Melanocyte of skin (primary cell): ENCODE measurements around the gene RFX1. TPM values are rescaled to one million over a fixed set of nuclear protein-coding genes. Genes with fewer than 3 reads are reported as not detected.

Experiments
- total RNA-seq, 2 donors: library from RNA; depleted of rRNA; stranded (reverse); fragments of >200 nt; gene quantifications; 2 replicates each; pipeline ENCODE4 v1.2.3, GENCODE V29; 2012

Gene RFX1
- 1 to 10 TPM; 2.4 to 3.0 TPM for total RNA-seq

GRCh38 chr19:14006085-14006765, at the start of gene RFX1:
RFX1 (minus strand) TSS chr19:14006320; CDS start chr19:13993843, 12,477 bp downstream.

GRCh38 chr19:14031719-14032480, 25.8 kb upstream of the RFX1 start, which contains the start of gene IL27RA:
IL27RA (plus strand) TSS chr19:14031762; CDS start chr19:14031873, 111 bp downstream.

GRCh38 chr19:14027856-14028450, 21.8 kb upstream of the RFX1 start, which contains the start of gene RLN3:
RLN3 (plus strand) TSS chr19:14028148; CDS start chr19:14028205, 57 bp downstream.

GRCh38 chr19:13952154-13952930, 53.8 kb downstream of the RFX1 start, which contains the start of gene DCAF15:
DCAF15 (plus strand) TSS chr19:13952509; CDS start chr19:13952513, 4 bp downstream.

GRCh38 chr19:13938301-13939064, 67.6 kb downstream of the RFX1 start, which contains the start of gene PODNL1:
PODNL1 (minus strand) TSS chr19:13938417; CDS start chr19:13938181, 236 bp downstream.

Other genes with a start within 250 kb of the RFX1 start
- 10 to 100 TPM; 36.8 to 37.6 TPM for gene MRI1, start 241.8 kb downstream of the RFX1 start, total RNA-seq
- gene C19orf53, start 231.9 kb downstream of the RFX1 start, total RNA-seq, result 10 to 100 TPM; 54.7 to 64.6 TPM
- gene ZSWIM4, start 210.9 kb downstream of the RFX1 start, total RNA-seq, result 1 to 10 TPM; 3.3 to 3.4 TPM
- not detected for gene NANOS3, start 129.2 kb downstream of the RFX1 start, total RNA-seq
- 1 to 10 TPM in 1 of 2 donors, under 1 TPM in 1; 1.00 to 1.4 TPM for gene BRME1, start 100.2 kb downstream of the RFX1 start, total RNA-seq
- gene CC2D1A, start 100.1 kb downstream of the RFX1 start, total RNA-seq, result 10 to 100 TPM; 14.3 to 19.3 TPM
- under 1 TPM; under 0.01 to 0.33 TPM for gene PODNL1, start 67.9 kb downstream of the RFX1 start, total RNA-seq
- 10 to 100 TPM; 12.4 to 16.3 TPM for gene DCAF15, start 53.8 kb downstream of the RFX1 start, total RNA-seq
- not detected for gene RLN3, start 21.8 kb upstream of the RFX1 start, total RNA-seq
- 1 to 10 TPM; 4.7 to 4.8 TPM for gene IL27RA, start 25.4 kb upstream of the RFX1 start, total RNA-seq
- gene PALM3, start 55.8 kb upstream of the RFX1 start, total RNA-seq, result under 1 TPM; under 0.01 to 0.33 TPM
- gene MISP3, start 66.5 kb upstream of the RFX1 start, total RNA-seq, result under 1 TPM in 1 of 2 donors, not detected in 1; 0.69 TPM
- gene C19orf67, start 79.5 kb upstream of the RFX1 start, total RNA-seq, result not detected
- 10 to 100 TPM in 1 of 2 donors, 1 to 10 TPM in 1; 7.6 to 16.3 TPM for gene SAMD1, start 84.4 kb upstream of the RFX1 start, total RNA-seq
- gene PRKACA, start 111.4 kb upstream of the RFX1 start, total RNA-seq, result 10 to 100 TPM; 41.6 to 54.0 TPM
- gene ASF1B, start 130.3 kb upstream of the RFX1 start, total RNA-seq, result 10 to 100 TPM; 12.4 to 33.0 TPM
- 1 to 10 TPM; 2.7 to 5.2 TPM for gene ADGRL1, start 199.8 kb upstream of the RFX1 start, total RNA-seq